Aorta (tissue), 5 donors: ENCODE results near the gene GRSF1. TPM values are rescaled to one million over a fixed set of nuclear protein-coding genes. Genes with fewer than 3 reads are reported as not detected.

Experiments used
- ATAC-seq: fragments of 200-7000 bp; cut with Tn5 transposase; one replicate; pipeline ENCODE4 v1.9.1; 2022; ENCODE audit warnings: moderate library complexity; ENCODE audit not compliant: low FRiP score
- DNase-seq, 2 donors: peaks; one replicate each; pipeline ENCODE4 v3.0.0-alpha.2; 2020
- H3K27ac ChIP-seq, 2 donors: one replicate each; pipeline ENCODE4 v1.5.1; 2013; ENCODE audit warnings: low read length in 2 of 2, mild to moderate bottlenecking in 2 of 2, moderate library complexity in 2 of 2, control low read depth in 1 of 2, inconsistent platforms in 1 of 2, low read depth in 1 of 2
- H3K27me3 ChIP-seq, 2 donors: one replicate each; pipeline ENCODE4 v1.6.1; 2013; ENCODE audit warnings: control low read depth in 1 of 2, low read length in 1 of 2, mild to moderate bottlenecking in 1 of 2, moderate library complexity in 1 of 2; ENCODE audit not compliant: insufficient read depth in 2 of 2, control insufficient read depth in 1 of 2
- H3K36me3 ChIP-seq, 2 donors: one replicate each; pipeline ENCODE4 v1.6.1; 2013; ENCODE audit warnings: control low read depth in 1 of 2, low read length in 1 of 2, mild to moderate bottlenecking in 1 of 2; ENCODE audit not compliant: insufficient read depth in 2 of 2, control insufficient read depth in 1 of 2
- H3K4me1 ChIP-seq, 2 donors: one replicate each; pipeline ENCODE4 v1.6.1; 2013; ENCODE audit warnings: low read length in 2 of 2, control low read depth in 1 of 2, mild to moderate bottlenecking in 1 of 2, moderate library complexity in 1 of 2; ENCODE audit not compliant: insufficient read depth in 2 of 2, control insufficient read depth in 1 of 2
- H3K4me3 ChIP-seq, 2 donors: one replicate each; pipeline ENCODE4 v1.5.1; 2013; ENCODE audit warnings: low read length in 2 of 2, control low read depth in 1 of 2, mild to moderate bottlenecking in 1 of 2
- H3K9me3 ChIP-seq: one replicate; pipeline ENCODE4 v1.6.1; 2013; ENCODE audit warnings: mild to moderate bottlenecking, low read length; ENCODE audit not compliant: control insufficient read depth
- WGBS, 2 donors: extraction: QIAGEN DNeasy Blood & Tissue Kit; methylation state at CpG; one replicate each; pipeline ENCODE4 v1.1.7; 2013; 5-methylcytosine and 5-hydroxymethylcytosine counted together
- intact Hi-C, 2 donors: fragments of 100-400 bp; cut with DNase I; formaldehyde crosslinking; loops; one replicate each; pipeline versions ENCODE4 v1.14.2 to v1.15.0; 2022
- long read RNA-seq, 2 donors: library from polyadenylated mRNA; unstranded; transcript quantifications; one replicate each; pipeline ENCODE4 v2.0.0, GENCODE V29; 2020 to 2021
- polyA plus RNA-seq, 2 donors: library from polyadenylated mRNA; stranded (reverse); fragments of 200-250 nt; gene quantifications; one replicate each; pipeline ENCODE4 v1.2.3, GENCODE V29; 2013
- total RNA-seq, 2 donors: library from RNA; stranded (reverse); fragmentation: NEBNext Ultra II Directional; extraction: Animal tissue kit (Norgen Biotek cat#: 25700); gene quantifications; one replicate each; pipeline ENCODE4 v1.2.1, GENCODE V29; 2021
- donor health status: healthy with polysubstance abuse.
- donor health status: Bipolar disorder and iron deficiency.
- donor health status: DM: no; HTN: no; CAD: no.
- donor health status: DM: no; HTN: no; CAD: no.
- donor health status: DM: yes; HTN: yes; CAD: no.

The GRSF1 gene
- total RNA-seq: 10 to 100 TPM; 39.2 to 40.0 TPM
- polyA plus RNA-seq: 10 to 100 TPM; 38.3 to 46.1 TPM
- long read RNA-seq, donor 1, full-length matches to known transcripts: 78 of 90 reads
- long read RNA-seq, donor 1, partial matches to known transcripts: 6 of 90 reads
- long read RNA-seq, donor 1, other reads (novel, unspliced or antisense): 6 of 90 reads
- long read RNA-seq, donor 2, full-length matches to known transcripts: 29 of 38 reads
- long read RNA-seq, donor 2, partial matches to known transcripts: 3 of 38 reads
- long read RNA-seq, donor 2, other reads (novel, unspliced or antisense): 6 of 38 reads

DNA sequence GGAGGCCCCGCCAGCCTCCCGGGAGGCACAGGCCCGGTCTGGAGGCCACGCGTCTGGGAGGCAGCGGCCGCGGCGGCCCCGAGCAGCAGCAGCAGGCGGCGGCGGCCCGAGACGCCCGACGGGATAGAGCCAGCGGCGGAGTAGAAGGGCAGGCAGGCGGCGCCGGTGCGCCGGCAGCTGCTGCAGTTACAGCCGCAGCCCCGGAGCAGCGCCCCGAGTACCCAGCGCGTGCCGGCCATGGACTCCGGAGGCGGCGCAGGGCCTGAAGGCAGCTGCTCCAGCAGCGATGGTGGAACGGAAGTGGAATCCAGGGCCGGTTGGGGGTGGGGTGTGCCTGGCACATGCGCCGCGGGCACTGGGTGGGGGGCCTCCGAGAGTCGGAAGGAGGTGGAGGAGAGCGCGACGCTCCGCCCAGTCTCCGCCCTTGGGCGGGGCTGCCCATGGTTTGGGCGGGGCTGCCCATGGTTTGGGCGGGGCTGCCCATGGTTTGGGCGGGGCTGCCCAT, at the start of gene GRSF1:
GRSF1 (minus strand) TSS at position 302 of the 505 bp plus-strand sequence; CDS start at position 239, 63 bp downstream.
- intact Hi-C loops: loop anchor here (2.0 to 10.0 kb wide), 4 partner anchors 63 to 155 kb away; partner anchors contain the start of genes MOB1B (in 2 of the 2) and DCK (in 1 of the 2)
- WGBS, 2 donors: 0 to 1% methylated on average over 43 to 51 of the region's 51 CpGs
- DNase-seq: peak; percentile 96 to 98

GRCh38 chr4:70885174-70885573, 45.5 kb upstream of the GRSF1 start:
- Histone ChIP-seq H3K36me3 (no peaks in the 10 kb centered on the region), H3K27me3 (no peaks in the 10 kb centered on the region), H3K4me1 (no peaks in the 10 kb centered on the region), H3K27ac (no peak overlapping the region), H3K9me3 (no peaks in the 10 kb centered on the region), H3K4me3 (no peak overlapping the region)
- intact Hi-C loops: no loop called here
- ATAC-seq (no peak), DNase-seq (no peak)
- 61 to 67% methylated on average over 6 of the region's 6 CpGs for WGBS, 2 donors

More for the DNA sequence above, at the start of gene GRSF1:
- no peaks in the 10 kb centered on the region for H3K27me3 ChIP-seq
- ATAC-seq: peak; percentile 96
- peak within 1 kb of the TSS; percentile 56 to 85 for H3K4me3 ChIP-seq
- H3K27ac ChIP-seq: peak within 1 kb of the TSS; percentile 0 to 69
- H3K9me3 ChIP-seq: no peaks in the 10 kb centered on the region
- H3K4me1 ChIP-seq: no peaks in the 10 kb centered on the region
- no peaks in the 10 kb centered on the region for H3K36me3 ChIP-seq

- no peaks in the 10 kb centered on the region for H3K4me1 ChIP-seq
- no peak for ATAC-seq
- no peak overlapping the region for H3K4me3 ChIP-seq
- intact Hi-C loops: no loop called here
- no peak for DNase-seq
- no peak overlapping the region for H3K27ac ChIP-seq
- no peaks in the 10 kb centered on the region for H3K27me3 ChIP-seq
- H3K9me3 ChIP-seq: no peaks in the 10 kb centered on the region
- WGBS, 2 donors: 60 to 70% methylated on average over 3 of the region's 3 CpGs
- H3K36me3 ChIP-seq: no peaks in the 10 kb centered on the region
These were observed 41.0 kb upstream of the GRSF1 start for GRCh38 chr4:70880739-70881138.

- H3K27me3 ChIP-seq: no peaks in the 10 kb centered on the region
- H3K4me1 ChIP-seq: no peaks in the 10 kb centered on the region
- WGBS, 2 donors: 75 to 79% methylated on average over 3 of the region's 3 CpGs
- H3K36me3 ChIP-seq: no peaks in the 10 kb centered on the region
- H3K4me3 ChIP-seq: no peak overlapping the region
- DNase-seq: no peak
- no peak overlapping the region for H3K27ac ChIP-seq
- ATAC-seq: no peak
- intact Hi-C loops: no loop called here
- no peaks in the 10 kb centered on the region for H3K9me3 ChIP-seq
These were observed 37.9 kb upstream of the GRSF1 start for GRCh38 chr4:70877556-70877955.

DNA sequence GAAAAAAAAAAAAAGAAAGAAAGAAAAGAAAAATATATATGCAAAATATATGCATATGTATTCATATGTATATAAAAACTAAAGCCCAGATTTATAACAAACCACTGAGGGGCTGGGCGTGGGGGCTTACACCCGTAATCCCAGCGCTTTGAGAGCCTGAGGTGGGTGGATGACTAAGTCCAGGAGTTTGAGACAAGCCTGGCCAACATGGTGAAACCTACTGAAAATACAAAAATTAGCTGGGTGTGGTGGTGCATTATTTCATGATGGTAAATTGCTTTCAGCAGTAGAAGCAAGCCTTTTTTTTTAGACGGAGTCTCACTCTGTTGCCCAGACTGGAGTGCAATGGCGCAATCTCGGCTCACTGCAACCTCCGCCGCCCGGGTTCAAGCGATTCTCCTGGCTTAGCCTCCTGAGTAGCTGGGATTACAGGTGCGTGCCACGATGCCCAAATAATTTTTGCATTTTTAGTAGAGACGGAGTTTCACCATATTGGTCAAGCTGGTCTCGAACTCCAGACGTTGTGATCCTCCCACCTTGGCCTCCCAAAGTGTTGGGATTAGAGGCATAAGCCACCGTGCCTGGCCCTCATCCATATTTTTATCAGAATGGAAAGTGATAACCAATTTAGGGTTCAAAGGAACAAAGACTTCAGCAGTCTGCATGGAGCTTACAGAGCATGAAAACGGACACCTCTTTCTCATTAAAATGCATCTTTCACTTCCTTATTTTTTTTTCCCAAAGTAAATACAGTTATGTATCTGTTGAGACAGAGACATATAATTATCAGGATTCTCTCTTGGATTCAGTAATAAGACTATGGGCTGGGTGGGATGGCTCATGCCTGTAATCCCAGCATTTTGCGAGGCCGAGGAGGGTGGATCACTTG, 34.8 kb upstream of the GRSF1 start:
- no peaks in the 10 kb centered on the region for H3K9me3 ChIP-seq
- no peaks in the 10 kb centered on the region for H3K36me3 ChIP-seq
- ATAC-seq: no peak
- no peak overlapping the region for H3K4me3 ChIP-seq
- H3K27me3 ChIP-seq: no peaks in the 10 kb centered on the region
- intact Hi-C loops: no loop called here
- 87 to 93% methylated on average over 19 of the region's 19 CpGs for WGBS, 2 donors
- DNase-seq: no peak
- H3K4me1 ChIP-seq: no peaks in the 10 kb centered on the region
- no peak overlapping the region for H3K27ac ChIP-seq

DNA sequence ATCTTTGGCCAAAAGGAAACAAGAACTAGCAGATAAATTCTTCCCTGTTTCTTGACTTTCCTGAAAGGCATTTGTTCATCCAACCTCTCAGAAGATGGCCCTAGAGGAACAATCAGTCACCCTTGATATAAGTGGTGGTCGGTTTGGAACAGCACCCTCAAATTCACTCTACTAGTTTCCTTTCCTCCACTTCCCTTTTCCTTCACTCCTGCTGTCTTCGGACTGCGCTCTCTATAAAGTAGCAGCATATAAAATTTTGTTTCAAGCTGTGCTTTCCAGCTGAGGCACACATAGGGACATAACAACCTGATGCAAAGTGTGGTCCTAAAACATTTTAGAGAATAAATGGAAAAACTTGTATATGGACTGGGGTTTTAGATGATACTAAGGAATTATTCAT, 33.5 kb upstream of the GRSF1 start:
- H3K9me3 ChIP-seq: no peaks in the 10 kb centered on the region
- 85 to 88% methylated on average over 3 of the region's 3 CpGs for WGBS, 2 donors
- no peaks in the 10 kb centered on the region for H3K27me3 ChIP-seq
- no peaks in the 10 kb centered on the region for H3K36me3 ChIP-seq
- DNase-seq: no peak
- H3K27ac ChIP-seq: no peak overlapping the region
- H3K4me1 ChIP-seq: no peaks in the 10 kb centered on the region
- no peak overlapping the region for H3K4me3 ChIP-seq
- intact Hi-C loops: no loop called here
- ATAC-seq: no peak

DNA sequence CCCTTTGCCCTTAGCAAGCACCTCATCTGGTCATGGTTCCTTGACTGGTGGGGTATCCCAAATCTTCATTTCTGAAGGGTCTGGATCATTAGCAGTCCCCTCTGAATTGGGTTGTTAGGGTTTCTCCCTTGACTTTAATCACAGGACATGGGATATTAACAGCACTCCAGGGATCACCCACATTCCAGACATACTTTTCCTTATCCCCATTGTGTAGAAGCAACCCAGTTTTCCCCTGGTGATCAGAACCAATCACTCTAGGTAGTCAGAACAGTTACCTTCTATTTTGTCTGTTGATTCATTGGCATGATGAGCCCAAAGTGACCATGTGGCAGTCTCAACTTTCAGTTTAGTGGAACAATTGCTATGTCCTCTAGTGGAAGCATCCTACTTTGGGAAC, 29.1 kb upstream of the GRSF1 start:
- DNase-seq: no peak
- ATAC-seq: no peak
- no peaks in the 10 kb centered on the region for H3K36me3 ChIP-seq
- intact Hi-C loops: no loop called here
- no peaks in the 10 kb centered on the region for H3K9me3 ChIP-seq
- no peaks in the 10 kb centered on the region for H3K4me1 ChIP-seq
- no peak overlapping the region for H3K27ac ChIP-seq
- H3K27me3 ChIP-seq: no peaks in the 10 kb centered on the region
- no peak overlapping the region for H3K4me3 ChIP-seq

DNA sequence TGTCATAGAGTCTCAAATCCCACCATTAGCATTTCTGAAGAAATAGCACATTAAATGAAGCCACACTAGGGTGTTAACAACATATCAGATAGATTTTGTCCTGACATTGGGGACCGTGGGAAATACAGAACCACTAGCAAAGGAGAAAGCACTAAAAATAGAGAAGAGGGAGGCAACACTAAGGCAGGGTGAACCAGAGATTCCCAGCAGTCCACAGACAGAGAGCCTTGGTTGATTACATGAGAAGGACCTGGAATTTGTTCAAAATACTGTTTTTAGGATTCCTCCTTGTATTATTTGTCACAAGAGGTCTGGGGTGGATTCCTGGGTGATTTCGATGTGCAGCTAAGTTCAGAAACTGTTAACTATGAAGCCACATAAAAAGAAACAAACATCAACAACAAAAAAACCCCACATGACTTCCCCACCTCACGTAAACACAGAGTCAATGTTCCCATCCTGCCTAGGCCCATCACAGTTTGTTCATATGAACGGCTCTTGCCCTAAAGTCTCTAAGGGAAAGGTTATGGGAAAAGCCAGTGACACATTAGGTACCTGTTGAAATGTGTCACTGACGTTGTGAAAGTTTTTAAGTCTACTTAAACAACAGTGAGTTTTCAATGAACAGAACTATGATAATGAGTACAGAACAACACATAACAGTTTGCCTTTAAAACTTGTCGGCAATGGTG, 23.6 kb upstream of the GRSF1 start:
- WGBS, 2 donors: 67 to 68% methylated on average over 6 of the region's 6 CpGs
- intact Hi-C loops: no loop called here

More for the DNA sequence above, 23.6 kb upstream of the GRSF1 start:
- Histone ChIP-seq H3K9me3 (no peaks in the 10 kb centered on the region), H3K4me1 (no peaks in the 10 kb centered on the region), H3K36me3 (no peaks in the 10 kb centered on the region), H3K27me3 (no peaks in the 10 kb centered on the region), H3K27ac (no peak overlapping the region), H3K4me3 (no peak overlapping the region)
- ATAC-seq: no peak
- no peak for DNase-seq
